K562 (cell line): ENCODE measurements around the gene GLIS1. TPM values are rescaled to one million over a fixed set of nuclear protein-coding genes. Genes with fewer than 3 reads are reported as not detected.

ENCODE experiments used
- CTBP1 ChIP-seq: fragments of 450-650 bp; IDR thresholded peaks from 2 replicates; pipeline ENCODE4 v1.6.1; 2016; ENCODE audit warnings: borderline replicate concordance
- GATAD2A ChIP-seq: fragments of 450-650 bp; IDR thresholded peaks from 2 replicates; pipeline ENCODE4 v1.6.1; 2017
- HSF4 ChIP-seq: fragments of 250-450 bp; sonication (Bioruptor Pico); IDR thresholded peaks from 2 replicates; pipeline ENCODE4 v2.1.2; 2022; ENCODE audit warnings: mild to moderate bottlenecking, moderate library complexity, borderline replicate concordance
- MAFG ChIP-seq: fragments of 450-650 bp; conservative IDR thresholded peaks from 2 replicates; pipeline ENCODE4 v1.6.1; 2016; ENCODE audit warnings: missing genetic modification characterization, missing compliant biosample characterization
- POLR2AphosphoS5 ChIP-seq: IDR thresholded peaks from 2 replicates; pipeline ENCODE4 v1.6.1; 2011; ENCODE audit warnings: mild to moderate bottlenecking, low read depth, low read length, moderate library complexity; ENCODE audit not compliant: control insufficient read depth, insufficient read depth
- RB1 ChIP-seq: fragments of 450-650 bp; IDR thresholded peaks from 2 replicates; pipeline ENCODE4 v1.6.1; 2017; ENCODE audit warnings: low read depth, mild to moderate bottlenecking
- SIN3B ChIP-seq: fragments of 450-650 bp; IDR thresholded peaks from 2 replicates; pipeline ENCODE4 v1.6.1; 2017; ENCODE audit warnings: low read depth, mild to moderate bottlenecking, moderate library complexity
- SLC30A9 ChIP-seq: fragments of 250-450 bp; sonication (Bioruptor Pico); IDR thresholded peaks from 2 replicates; pipeline ENCODE4 v1.8.0; 2022; ENCODE audit warnings: mild to moderate bottlenecking, moderate library complexity
- STAG1 ChIP-seq: sonication (generic); formaldehyde crosslinking; IDR thresholded peaks from 2 replicates; pipeline ENCODE4 v1.5.0; 2020; ENCODE audit warnings: missing genetic modification reagents, borderline replicate concordance
- TCFL5 ChIP-seq: fragments of 250-450 bp; sonication (Bioruptor Pico); conservative IDR thresholded peaks from 2 replicates; pipeline ENCODE4 v1.6.1; 2021; ENCODE audit warnings: mild to moderate bottlenecking, moderate library complexity, matching md5 sums
- ZNF324 ChIP-seq: fragments of 250-450 bp; sonication (Bioruptor Pico); IDR thresholded peaks from 2 replicates; pipeline ENCODE4 v1.4.0; 2020; ENCODE audit warnings: mild to moderate bottlenecking
- ZNF551 ChIP-seq: fragments of 250-450 bp; sonication (Bioruptor Pico); IDR thresholded peaks from 2 replicates; pipeline ENCODE4 v1.5.0; 2021; ENCODE audit warnings: mild to moderate bottlenecking, moderate library complexity
- polyA plus RNA-seq, 8 experiments: library from polyadenylated mRNA; depleted of rRNA in 4 of 8; stranded (reverse) in 5 of 8; unstranded in 3 of 8; fragments of >200 nt; fragmentation: Nextera tagmentation in 2 of 8; fragmentation: Illumina TruSeq in 1 of 8; extraction: Ambion mirVana in 2 of 8; extraction: Trizol in 1 of 8; gene quantifications; 2 replicates each; pipeline versions ENCODE4 v1.2.1 to v1.2.3, GENCODE V29; 2011 to 2014; ENCODE audit warnings: inconsistent platforms in 1 of 8, missing spikeins in 1 of 8
- total RNA-seq, 7 experiments: library from RNA; depleted of rRNA in 6 of 7; stranded (reverse); fragments of >200 nt in 6 of 7; fragmentation: Illumina TruSeq in 2 of 7; extraction: Trizol in 2 of 7; gene quantifications; 2 replicates each; pipeline versions ENCODE4 v1.2.1 to v1.2.3, GENCODE V29; 2011 to 2021; ENCODE audit warnings: low replicate concordance in 1 of 7
- TF ChIP-seq, protein P1 (sequence below): fragments of 250-450 bp; sonication (Bioruptor Pico); IDR thresholded peaks from 2 replicates; pipeline ENCODE4 v1.8.0; 2021; ENCODE audit warnings: moderate library complexity, mild to moderate bottlenecking, inconsistent platforms
- TF ChIP-seq, protein P2 (sequence below): fragments of 200-800 bp; sonication (Bioruptor generic); IDR thresholded peaks from 2 replicates; pipeline ENCODE4 v1.6.1; 2017; ENCODE audit warnings: missing genetic modification characterization, missing compliant biosample characterization
- TF ChIP-seq, protein P3 (sequence below): fragments of 250-450 bp; sonication (Bioruptor Pico); IDR thresholded peaks from 2 replicates; pipeline ENCODE4 v1.5.0; 2021
- TF ChIP-seq, protein P4 (sequence below): fragments of 250-450 bp; sonication (Bioruptor Pico); IDR thresholded peaks from 2 replicates; pipeline ENCODE4 v1.4.0; 2020; ENCODE audit warnings: mild to moderate bottlenecking, moderate library complexity
- TF ChIP-seq, protein P5 (sequence below): fragments of 450-650 bp; IDR thresholded peaks from 2 replicates; pipeline ENCODE4 v1.6.1; 2017; ENCODE audit warnings: antibody characterized with exemption, mild to moderate bottlenecking
- TF ChIP-seq, protein P6 (sequence below), 2 experiments: IDR thresholded peaks; 2 replicates each; pipeline ENCODE4 v1.6.1; 2011; ENCODE audit warnings: borderline replicate concordance in 1 of 2, control low read depth in 1 of 2, low read depth in 1 of 2, low read length in 1 of 2, mild to moderate bottlenecking in 1 of 2, mixed read lengths in 1 of 2, moderate library complexity in 1 of 2; ENCODE audit not compliant: insufficient read depth in 1 of 2, insufficient read length in 1 of 2, poor library complexity in 1 of 2, severe bottlenecking in 1 of 2; ENCODE audit errors: extremely low read depth in 1 of 2

The GLIS1 gene
- total and polyA plus RNA-seq, 9 of the 15 experiments (the other 6 are each of a cell fraction or from before 2014, with no cell fraction given), result not detected

DNA sequence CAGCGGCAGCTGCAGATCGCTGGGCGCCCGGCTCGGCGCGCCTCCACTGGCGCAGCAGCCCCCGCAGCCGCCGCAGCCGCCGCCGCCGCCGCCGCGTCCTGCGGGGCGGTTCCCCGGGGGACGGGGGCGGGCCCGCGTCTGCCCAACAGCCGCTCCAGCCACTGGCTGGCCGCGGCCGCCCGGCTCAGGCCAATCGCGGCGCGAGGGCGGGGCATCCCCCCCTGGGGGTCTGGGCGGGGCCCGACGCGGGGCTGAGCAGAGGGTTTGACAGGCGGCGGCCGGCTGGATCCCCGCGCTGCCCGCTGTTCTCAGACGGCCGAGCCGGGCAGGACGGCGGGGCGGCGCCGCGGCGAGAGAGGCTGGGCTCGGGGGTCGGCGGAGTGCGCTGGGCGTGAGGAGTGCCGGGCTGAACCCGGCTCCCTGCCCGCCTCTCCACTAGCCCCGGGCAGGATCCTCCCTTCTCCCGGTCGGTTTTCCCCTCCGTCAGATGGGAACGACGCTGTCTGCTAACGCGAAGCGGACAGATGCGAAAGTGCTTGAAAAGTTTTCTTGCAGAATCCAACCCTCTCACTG is at the start of gene GLIS1 (continued):
- TF ChIP-seq POLR2AphosphoS5, result no peak
- TF ChIP-seq, protein P1, sequence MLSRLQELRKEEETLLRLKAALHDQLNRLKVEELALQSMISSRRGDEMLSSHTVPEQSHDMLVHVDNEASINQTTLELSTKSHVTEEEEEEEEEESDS (CRISPR knock-in tag), result no peak
- TF ChIP-seq, protein P2, sequence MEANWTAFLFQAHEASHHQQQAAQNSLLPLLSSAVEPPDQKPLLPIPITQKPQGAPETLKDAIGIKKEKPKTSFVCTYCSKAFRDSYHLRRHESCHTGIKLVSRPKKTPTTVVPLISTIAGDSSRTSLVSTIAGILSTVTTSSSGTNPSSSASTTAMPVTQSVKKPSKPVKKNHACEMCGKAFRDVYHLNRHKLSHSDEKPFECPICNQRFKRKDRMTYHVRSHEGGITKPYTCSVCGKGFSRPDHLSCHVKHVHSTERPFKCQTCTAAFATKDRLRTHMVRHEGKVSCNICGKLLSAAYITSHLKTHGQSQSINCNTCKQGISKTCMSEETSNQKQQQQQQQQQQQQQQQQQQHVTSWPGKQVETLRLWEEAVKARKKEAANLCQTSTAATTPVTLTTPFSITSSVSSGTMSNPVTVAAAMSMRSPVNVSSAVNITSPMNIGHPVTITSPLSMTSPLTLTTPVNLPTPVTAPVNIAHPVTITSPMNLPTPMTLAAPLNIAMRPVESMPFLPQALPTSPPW (CRISPR knock-in tag), result peak; percentile 92
- no peak for TF ChIP-seq ZNF324 (CRISPR knock-in tag)
- TF ChIP-seq, protein P3, sequence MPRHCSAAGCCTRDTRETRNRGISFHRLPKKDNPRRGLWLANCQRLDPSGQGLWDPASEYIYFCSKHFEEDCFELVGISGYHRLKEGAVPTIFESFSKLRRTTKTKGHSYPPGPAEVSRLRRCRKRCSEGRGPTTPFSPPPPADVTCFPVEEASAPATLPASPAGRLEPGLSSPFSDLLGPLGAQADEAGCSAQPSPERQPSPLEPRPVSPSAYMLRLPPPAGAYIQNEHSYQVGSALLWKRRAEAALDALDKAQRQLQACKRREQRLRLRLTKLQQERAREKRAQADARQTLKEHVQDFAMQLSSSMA, result 0 out of 2 replicates have a peak, but pooled peaks have one; percentile 22
- no peak for TF ChIP-seq STAG1 (CRISPR knock-in tag)
- no peak for TF ChIP-seq HSF4
- TF ChIP-seq, protein P4, sequence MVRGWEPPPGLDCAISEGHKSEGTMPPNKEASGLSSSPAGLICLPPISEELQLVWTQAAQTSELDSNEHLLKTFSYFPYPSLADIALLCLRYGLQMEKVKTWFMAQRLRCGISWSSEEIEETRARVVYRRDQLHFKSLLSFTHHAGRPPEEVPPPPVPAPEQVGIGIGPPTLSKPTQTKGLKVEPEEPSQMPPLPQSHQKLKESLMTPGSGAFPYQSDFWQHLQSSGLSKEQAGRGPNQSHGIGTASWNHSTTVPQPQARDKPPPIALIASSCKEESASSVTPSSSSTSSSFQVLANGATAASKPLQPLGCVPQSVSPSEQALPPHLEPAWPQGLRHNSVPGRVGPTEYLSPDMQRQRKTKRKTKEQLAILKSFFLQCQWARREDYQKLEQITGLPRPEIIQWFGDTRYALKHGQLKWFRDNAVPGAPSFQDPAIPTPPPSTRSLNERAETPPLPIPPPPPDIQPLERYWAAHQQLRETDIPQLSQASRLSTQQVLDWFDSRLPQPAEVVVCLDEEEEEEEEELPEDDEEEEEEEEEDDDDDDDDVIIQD (CRISPR knock-in tag), result no peak
- TF ChIP-seq GATAD2A, result no peak
- peak; percentile 16; the same call in 1 of the 2 replicates for TF ChIP-seq CTBP1
- TF ChIP-seq ZNF551 (CRISPR knock-in tag), result no peak
- no peak for TF ChIP-seq MAFG (tag)
- TF ChIP-seq SIN3B, result 0 out of 2 replicates have a peak, but pooled peaks have one; percentile 53
- no peak for TF ChIP-seq SLC30A9 (CRISPR knock-in tag)
- TF ChIP-seq TCFL5 (CRISPR knock-in tag), result no peak
- TF ChIP-seq, protein P5, sequence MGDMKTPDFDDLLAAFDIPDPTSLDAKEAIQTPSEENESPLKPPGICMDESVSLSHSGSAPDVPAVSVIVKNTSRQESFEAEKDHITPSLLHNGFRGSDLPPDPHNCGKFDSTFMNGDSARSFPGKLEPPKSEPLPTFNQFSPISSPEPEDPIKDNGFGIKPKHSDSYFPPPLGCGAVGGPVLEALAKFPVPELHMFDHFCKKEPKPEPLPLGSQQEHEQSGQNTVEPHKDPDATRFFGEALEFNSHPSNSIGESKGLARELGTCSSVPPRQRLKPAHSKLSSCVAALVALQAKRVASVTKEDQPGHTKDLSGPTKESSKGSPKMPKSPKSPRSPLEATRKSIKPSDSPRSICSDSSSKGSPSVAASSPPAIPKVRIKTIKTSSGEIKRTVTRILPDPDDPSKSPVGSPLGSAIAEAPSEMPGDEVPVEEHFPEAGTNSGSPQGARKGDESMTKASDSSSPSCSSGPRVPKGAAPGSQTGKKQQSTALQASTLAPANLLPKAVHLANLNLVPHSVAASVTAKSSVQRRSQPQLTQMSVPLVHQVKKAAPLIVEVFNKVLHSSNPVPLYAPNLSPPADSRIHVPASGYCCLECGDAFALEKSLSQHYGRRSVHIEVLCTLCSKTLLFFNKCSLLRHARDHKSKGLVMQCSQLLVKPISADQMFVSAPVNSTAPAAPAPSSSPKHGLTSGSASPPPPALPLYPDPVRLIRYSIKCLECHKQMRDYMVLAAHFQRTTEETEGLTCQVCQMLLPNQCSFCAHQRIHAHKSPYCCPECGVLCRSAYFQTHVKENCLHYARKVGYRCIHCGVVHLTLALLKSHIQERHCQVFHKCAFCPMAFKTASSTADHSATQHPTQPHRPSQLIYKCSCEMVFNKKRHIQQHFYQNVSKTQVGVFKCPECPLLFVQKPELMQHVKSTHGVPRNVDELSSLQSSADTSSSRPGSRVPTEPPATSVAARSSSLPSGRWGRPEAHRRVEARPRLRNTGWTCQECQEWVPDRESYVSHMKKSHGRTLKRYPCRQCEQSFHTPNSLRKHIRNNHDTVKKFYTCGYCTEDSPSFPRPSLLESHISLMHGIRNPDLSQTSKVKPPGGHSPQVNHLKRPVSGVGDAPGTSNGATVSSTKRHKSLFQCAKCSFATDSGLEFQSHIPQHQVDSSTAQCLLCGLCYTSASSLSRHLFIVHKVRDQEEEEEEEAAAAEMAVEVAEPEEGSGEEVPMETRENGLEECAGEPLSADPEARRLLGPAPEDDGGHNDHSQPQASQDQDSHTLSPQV, result no peak
- TF ChIP-seq, protein P6, sequence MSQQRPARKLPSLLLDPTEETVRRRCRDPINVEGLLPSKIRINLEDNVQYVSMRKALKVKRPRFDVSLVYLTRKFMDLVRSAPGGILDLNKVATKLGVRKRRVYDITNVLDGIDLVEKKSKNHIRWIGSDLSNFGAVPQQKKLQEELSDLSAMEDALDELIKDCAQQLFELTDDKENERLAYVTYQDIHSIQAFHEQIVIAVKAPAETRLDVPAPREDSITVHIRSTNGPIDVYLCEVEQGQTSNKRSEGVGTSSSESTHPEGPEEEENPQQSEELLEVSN (IDR thresholded peaks at IDR 0.05; ENCODE audit: borderline replicate concordance in 1 of 2, extremely low read depth in 1 of 2, insufficient read depth in 1 of 2, insufficient read length in 1 of 2, low read depth in 1 of 2, low read length in 1 of 2, poor library complexity in 1 of 2, severe bottlenecking in 1 of 2), result peak in 1 of 2 experiments; percentile 62
- peak; percentile 70; the same call in 1 of the 2 replicates for TF ChIP-seq RB1
